ENCODE measurements around the gene SMO. TPM values are rescaled to one million over a fixed set of nuclear protein-coding genes. Genes with fewer than 3 reads are reported as not detected.

Gene SMO
- 10 to 100 TPM in 2 of 5 donors, 1 to 10 TPM in 3; 1.2 to 18.5 (median 5.7) TPM for total RNA-seq
- polyA plus RNA-seq = 1 to 10 TPM; 1.1 to 8.2 (median 3.2) TPM
- long read RNA-seq, donor 1, partial matches to known transcripts = 0 of 2 reads
- long read RNA-seq, donor 1, other reads (novel, unspliced or antisense) = 0 of 2 reads
- long read RNA-seq, donor 2, partial matches to known transcripts = 7 of 9 reads
- long read RNA-seq, donor 2, other reads (novel, unspliced or antisense) = 0 of 9 reads
- long read RNA-seq, donor 3, partial matches to known transcripts = 0 of 1 reads
- long read RNA-seq, donor 3, other reads (novel, unspliced or antisense) = 0 of 1 reads
- long read RNA-seq, donor 4 = 0 reads
- long read RNA-seq, donor 5, transcript SMO-201 (12 exons, 3,738 nt) = major isoform, 5 of 5 reads
- long read RNA-seq, donor 5, partial matches to known transcripts = 0 of 5 reads
- long read RNA-seq, donor 5, other reads (novel, unspliced or antisense) = 0 of 5 reads
- long read RNA-seq, donor 6, transcript SMO-201 (12 exons, 3,738 nt) = major isoform, 5 of 6 reads
- long read RNA-seq, donor 6, partial matches to known transcripts = 0 of 6 reads
- long read RNA-seq, donor 6, other reads (novel, unspliced or antisense) = 0 of 6 reads
- long read RNA-seq, donor 7, transcript SMO-201 (12 exons, 3,738 nt) = major isoform, 6 of 20 reads
- long read RNA-seq, donor 7, partial matches to known transcripts = 14 of 20 reads
- long read RNA-seq, donor 7, other reads (novel, unspliced or antisense) = 0 of 20 reads
- long read RNA-seq, donor 8, partial matches to known transcripts = 0 of 1 reads
- long read RNA-seq, donor 8, other reads (novel, unspliced or antisense) = 0 of 1 reads
- long read RNA-seq, donor 9 = 0 reads
- long read RNA-seq, donor 10 = 0 reads

DNA sequence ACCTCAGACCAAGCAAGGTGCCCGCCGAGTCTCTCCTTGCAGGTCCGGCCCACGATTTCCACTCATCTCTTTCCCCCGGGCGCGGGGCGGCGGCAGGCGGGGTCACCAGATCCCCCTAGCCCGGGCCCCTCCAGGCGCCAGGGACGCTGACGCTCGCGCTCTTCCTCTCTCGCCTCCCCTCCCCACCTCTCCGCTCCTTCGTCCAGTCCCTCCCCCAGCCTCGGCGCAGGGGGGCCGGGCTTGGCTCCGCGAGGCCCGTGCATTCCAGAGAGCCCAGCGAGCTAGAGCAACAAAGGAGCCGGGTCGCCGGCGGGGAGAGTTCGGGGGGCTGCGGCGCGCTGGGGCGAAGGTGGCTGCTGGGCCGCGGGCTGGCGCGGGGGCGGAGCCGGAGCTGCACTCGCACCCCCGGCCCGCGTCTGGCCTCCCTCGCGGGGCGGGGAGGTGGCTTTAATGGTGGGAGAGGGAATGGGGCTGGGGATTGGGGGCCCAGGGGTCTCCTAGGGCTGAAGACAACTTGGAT is at the start of gene SMO:
SMO (plus strand) TSS at position 262 of the 520 bp plus-strand sequence. CDS start 519 bp downstream, outside the sequence.
- H3K27me3 ChIP-seq = peaks cover 0 to 30% (median 15%) of the 10 kb centered on the region in 3 donors
- intact Hi-C loops (cut with DNase I; ENCODE audit: low total_unique reads) = no loop called here
- H3K4me1 ChIP-seq = peaks cover 9 to 33% (median 26%) of the 10 kb centered on the region in 4 donors
- no peaks in the 10 kb centered on the region for H3K9me3 ChIP-seq
- TF ChIP-seq POLR2AphosphoS5 (IDR thresholded peaks at IDR 0.05) (peak in 1 of 3 donors; percentile 10), EP300 (IDR thresholded peaks at IDR 0.05) (no peak)
- TF ChIP-seq, protein P1, sequence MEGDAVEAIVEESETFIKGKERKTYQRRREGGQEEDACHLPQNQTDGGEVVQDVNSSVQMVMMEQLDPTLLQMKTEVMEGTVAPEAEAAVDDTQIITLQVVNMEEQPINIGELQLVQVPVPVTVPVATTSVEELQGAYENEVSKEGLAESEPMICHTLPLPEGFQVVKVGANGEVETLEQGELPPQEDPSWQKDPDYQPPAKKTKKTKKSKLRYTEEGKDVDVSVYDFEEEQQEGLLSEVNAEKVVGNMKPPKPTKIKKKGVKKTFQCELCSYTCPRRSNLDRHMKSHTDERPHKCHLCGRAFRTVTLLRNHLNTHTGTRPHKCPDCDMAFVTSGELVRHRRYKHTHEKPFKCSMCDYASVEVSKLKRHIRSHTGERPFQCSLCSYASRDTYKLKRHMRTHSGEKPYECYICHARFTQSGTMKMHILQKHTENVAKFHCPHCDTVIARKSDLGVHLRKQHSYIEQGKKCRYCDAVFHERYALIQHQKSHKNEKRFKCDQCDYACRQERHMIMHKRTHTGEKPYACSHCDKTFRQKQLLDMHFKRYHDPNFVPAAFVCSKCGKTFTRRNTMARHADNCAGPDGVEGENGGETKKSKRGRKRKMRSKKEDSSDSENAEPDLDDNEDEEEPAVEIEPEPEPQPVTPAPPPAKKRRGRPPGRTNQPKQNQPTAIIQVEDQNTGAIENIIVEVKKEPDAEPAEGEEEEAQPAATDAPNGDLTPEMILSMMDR (IDR thresholded peaks at IDR 0.05) = no peak
- no peaks in the 10 kb centered on the region for H3K36me3 ChIP-seq
- 1 to 2% (median 1%) methylated on average over 33 to 48 of the region's 48 CpGs for WGBS, 5 donors
- peak within 1 kb of the TSS; percentile 77 to 90 (median 86) for H3K4me3 ChIP-seq
- peak; percentile 37 to 94 for DNase-seq
- peak within 1 kb of the TSS in 3 of 5 donors; percentile 38 to 73 (median 65) for H3K27ac ChIP-seq

DNA sequence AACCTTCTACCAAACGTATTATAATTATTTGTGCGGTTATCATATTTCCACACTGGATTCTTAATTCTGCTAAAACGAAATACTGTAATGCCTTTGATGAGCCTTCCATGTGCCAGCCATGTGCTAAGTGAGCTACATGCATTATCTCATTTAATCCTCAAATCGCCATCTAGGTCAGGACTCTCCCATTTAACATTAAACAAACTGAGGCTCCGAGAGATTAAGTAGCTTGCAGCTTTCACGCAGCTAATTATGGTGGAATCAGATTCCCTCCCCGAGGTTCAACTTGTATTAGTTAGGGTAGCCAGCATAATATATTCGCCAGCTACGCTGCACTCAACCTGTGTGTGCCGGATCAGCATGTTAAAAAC is 44.7 kb upstream of the SMO start:
- Histone ChIP-seq H3K4me3 (peak overlapping the region in 3 of 4 donors; percentile 54 to 71 (median 57)), H3K36me3 (no peaks in the 10 kb centered on the region), H3K4me1 (peaks cover 12 to 30% (median 16%) of the 10 kb centered on the region in 4 donors), H3K9me3 (no peaks in the 10 kb centered on the region), H3K27me3 (peaks cover 0 to 27% (median 5%) of the 10 kb centered on the region in 3 donors), H3K27ac (no peak overlapping the region)
- DNase-seq = no peak
- TF ChIP-seq POLR2AphosphoS5 (IDR thresholded peaks at IDR 0.05) = no peak
- no peak for TF ChIP-seq EP300 (IDR thresholded peaks at IDR 0.05)
- no peak for TF ChIP-seq POLR2A (IDR thresholded peaks at IDR 0.05)
- TF ChIP-seq, protein P1 (IDR thresholded peaks at IDR 0.05) = no peak
- intact Hi-C loops (cut with DNase I; ENCODE audit: low total_unique reads) = no loop called here
- 40 to 50% (median 42%) methylated on average over 10 of the region's 10 CpGs for WGBS, 5 donors

DNA sequence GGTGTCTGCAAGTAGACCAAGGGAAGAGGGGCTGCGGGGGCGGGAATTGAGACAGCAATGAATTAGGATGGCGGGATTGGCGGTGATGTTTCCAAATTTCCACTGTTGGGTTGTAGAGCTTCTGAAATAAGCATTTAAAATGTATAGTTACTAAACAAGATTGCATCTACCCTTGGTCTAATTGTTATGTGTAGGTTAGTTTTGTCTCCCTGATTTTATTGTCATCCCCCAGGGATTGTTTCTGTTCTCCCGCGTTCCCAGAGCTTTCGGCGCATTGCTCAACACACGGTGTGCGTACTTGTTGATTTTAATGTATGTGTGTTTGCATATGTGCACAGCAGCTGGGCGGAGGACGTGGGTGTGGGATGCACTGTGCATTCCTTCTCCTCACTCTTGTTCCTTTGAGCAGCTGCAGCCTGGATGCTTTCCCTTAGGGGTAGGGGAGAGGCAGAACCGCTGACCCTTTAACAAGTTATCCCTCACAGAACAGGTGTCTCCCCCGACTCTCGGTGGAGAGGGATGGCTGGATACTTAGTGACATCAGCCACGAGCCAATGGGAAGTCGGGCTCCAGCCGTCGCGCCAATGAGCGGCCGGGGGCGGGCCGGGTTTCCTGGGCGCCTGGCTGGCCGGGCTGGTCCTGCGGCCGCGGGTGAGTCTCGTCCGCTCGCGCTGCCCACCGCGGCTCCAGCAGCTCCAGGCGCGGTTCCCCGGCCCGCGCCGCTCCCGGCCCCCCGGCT is 44.2 kb upstream of the SMO start, which contains the start of gene TSPAN33:
TSPAN33 (plus strand) TSS at position 613 of the 739 bp plus-strand sequence. CDS start 274 bp downstream, outside the sequence.
- Histone ChIP-seq H3K27ac (peak within 1 kb of the TSS in 2 of 5 donors; percentile 50 to 55), H3K36me3 (no peaks in the 10 kb centered on the region), H3K27me3 (peaks cover 0 to 27% (median 5%) of the 10 kb centered on the region in 3 donors), H3K4me3 (peak within 1 kb of the TSS; percentile 54 to 71 (median 58)), H3K9me3 (no peaks in the 10 kb centered on the region), H3K4me1 (peaks cover 12 to 35% (median 16%) of the 10 kb centered on the region in 4 donors)
- TF ChIP-seq, protein P1 (IDR thresholded peaks at IDR 0.05) = no peak
- TF ChIP-seq EP300 (IDR thresholded peaks at IDR 0.05) = no peak
- TF ChIP-seq POLR2A (IDR thresholded peaks at IDR 0.05) = no peak
- no peak for TF ChIP-seq POLR2AphosphoS5 (IDR thresholded peaks at IDR 0.05)
- intact Hi-C loops (cut with DNase I; ENCODE audit: low total_unique reads) = no loop called here
- DNase-seq = peak; percentile 86 to 92
- 1 to 2% (median 1%) methylated on average over 20 to 43 of the region's 43 CpGs for WGBS, 5 donors
